H9 (cell line): ENCODE data around the gene SRGAP3. TPM values are rescaled to one million over a fixed set of nuclear protein-coding genes. Genes with fewer than 3 reads are reported as not detected.
"Not testable (repeated sequence)": the region's sequence is repeated elsewhere in the genome, so short reads cannot be mapped to it uniquely, and the experiment has no call there.

Experiments used
- DNase-seq: peaks from one replicate; pipeline ENCODE4 v3.0.0-alpha.2; 2017
- H2AFZ ChIP-seq: one replicate; pipeline ENCODE4 v1.6.1; 2013; ENCODE audit warnings: mild to moderate bottlenecking, low read length, control low read depth, moderate library complexity
- H2AK5ac ChIP-seq: 2 replicates; pipeline ENCODE4 v1.6.1; 2013; ENCODE audit warnings: low read length, control low read depth, mixed read lengths; ENCODE audit not compliant: insufficient read length
- H2BK120ac ChIP-seq: one replicate; pipeline ENCODE4 v1.6.1; 2013; ENCODE audit warnings: low read depth, mild to moderate bottlenecking, low read length, control low read depth, inconsistent platforms; ENCODE audit not compliant: poor library complexity, severe bottlenecking
- H2BK12ac ChIP-seq: 2 replicates; pipeline ENCODE4 v1.6.1; 2013; ENCODE audit warnings: low read length, control low read depth, mixed read lengths, low read depth; ENCODE audit not compliant: insufficient read length
- H2BK15ac ChIP-seq: 2 replicates; pipeline ENCODE4 v1.6.1; 2013; ENCODE audit warnings: low read depth, low read length, control low read depth
- H2BK20ac ChIP-seq: one replicate; pipeline ENCODE4 v1.6.1; 2013; ENCODE audit warnings: low read depth, mild to moderate bottlenecking, low read length, control low read depth, inconsistent platforms; ENCODE audit not compliant: poor library complexity, severe bottlenecking
- H2BK5ac ChIP-seq: 2 replicates; pipeline ENCODE4 v1.6.1; 2013; ENCODE audit warnings: low read length, control low read depth, mixed read lengths; ENCODE audit not compliant: insufficient read length
- H3K14ac ChIP-seq: 2 replicates; pipeline ENCODE4 v1.6.1; 2013; ENCODE audit warnings: low read length, control low read depth; ENCODE audit not compliant: insufficient read depth
- H3K18ac ChIP-seq: 2 replicates; pipeline ENCODE4 v1.6.1; 2013; ENCODE audit warnings: low read depth, mild to moderate bottlenecking, mixed read lengths, low read length, control low read depth; ENCODE audit not compliant: insufficient read length
- H3K23ac ChIP-seq: 2 replicates; pipeline ENCODE4 v1.6.1; 2013; ENCODE audit warnings: low read length, control low read depth, mixed read lengths, low read depth; ENCODE audit not compliant: insufficient read length
- H3K23me2 ChIP-seq: 2 replicates; pipeline ENCODE4 v1.6.1; 2013; ENCODE audit warnings: low read depth, mild to moderate bottlenecking, mixed read lengths, low read length, control low read depth; ENCODE audit not compliant: insufficient read length, poor library complexity, severe bottlenecking
- H3K27ac ChIP-seq: 2 replicates; pipeline ENCODE4 v1.5.1; 2013; ENCODE audit warnings: low read length, control low read depth, mixed read lengths, low read depth; ENCODE audit not compliant: insufficient read length
- H3K27me3 ChIP-seq: 2 replicates; pipeline ENCODE4 v1.6.1; 2013; ENCODE audit warnings: low read length, control low read depth, inconsistent platforms; ENCODE audit not compliant: insufficient read depth
- H3K4ac ChIP-seq: 2 replicates; pipeline ENCODE4 v1.6.1; 2013; ENCODE audit warnings: low read depth, mild to moderate bottlenecking, control low read depth, inconsistent platforms, low read length, moderate library complexity
- H3K4me1 ChIP-seq: 2 replicates; pipeline ENCODE4 v1.6.1; 2013; ENCODE audit warnings: low read length, control low read depth, inconsistent platforms; ENCODE audit not compliant: insufficient read depth
- H3K4me2 ChIP-seq: 2 replicates; pipeline ENCODE4 v1.6.1; 2013; ENCODE audit warnings: low read length, control low read depth, mixed read lengths; ENCODE audit not compliant: insufficient read length, insufficient read depth
- H3K56ac ChIP-seq: 2 replicates; pipeline ENCODE4 v1.6.1; 2013; ENCODE audit warnings: low read depth, mild to moderate bottlenecking, mixed read lengths, low read length, control low read depth; ENCODE audit not compliant: insufficient read length
- H3K79me1 ChIP-seq: 2 replicates; pipeline ENCODE4 v1.6.1; 2013; ENCODE audit warnings: low read depth, mild to moderate bottlenecking, moderate library complexity, low read length, control low read depth, inconsistent platforms; ENCODE audit not compliant: insufficient read depth, poor library complexity, severe bottlenecking
- H3K79me2 ChIP-seq: 2 replicates; pipeline ENCODE4 v1.6.1; 2013; ENCODE audit warnings: low read length, control low read depth, inconsistent platforms; ENCODE audit not compliant: insufficient read depth
- H3K9ac ChIP-seq: 2 replicates; pipeline ENCODE4 v1.6.1; 2013; ENCODE audit warnings: low read length, control low read depth, mixed read lengths; ENCODE audit not compliant: insufficient read length; ENCODE audit errors: extremely low read depth
- H3K9me3 ChIP-seq: one replicate; pipeline ENCODE4 v1.6.1; 2013; ENCODE audit warnings: low read depth, low read length, inconsistent platforms; ENCODE audit not compliant: control insufficient read depth
- H3T11ph ChIP-seq: one replicate; pipeline ENCODE4 v1.6.1; 2013; ENCODE audit warnings: mild to moderate bottlenecking, low read length, control low read depth, inconsistent platforms
- H4K20me1 ChIP-seq: one replicate; pipeline ENCODE4 v1.6.1; 2013; ENCODE audit not compliant: control insufficient read depth, insufficient read length, insufficient read depth
- H4K5ac ChIP-seq: 2 replicates; pipeline ENCODE4 v1.6.1; 2013; ENCODE audit warnings: low read depth, mild to moderate bottlenecking, mixed read lengths, low read length, control low read depth; ENCODE audit not compliant: insufficient read length
- H4K8ac ChIP-seq: replicated peaks from 2 replicates; pipeline ENCODE4 v1.6.1; 2013; ENCODE audit warnings: low read length, control low read depth, mixed read lengths, low read depth; ENCODE audit not compliant: insufficient read length
- H4K91ac ChIP-seq: 2 replicates; pipeline ENCODE4 v1.6.1; 2013; ENCODE audit warnings: low read depth, mild to moderate bottlenecking, moderate library complexity, mixed read lengths, low read length, control low read depth; ENCODE audit not compliant: insufficient read length
- H3K27ac Mint-ChIP-seq, 3 experiments: 2 replicates in 2 of 3; 3 replicates in 1 of 3; pipeline ENCODE4 v1.8.0; 2020 to 2021; ENCODE audit warnings: mixed read lengths in 3 of 3, mild to moderate bottlenecking in 1 of 3, moderate library complexity in 1 of 3
- H3K27me3 Mint-ChIP-seq: 2 replicates; pipeline ENCODE4 v1.8.0; 2021; ENCODE audit warnings: low read depth, mild to moderate bottlenecking, moderate library complexity, mixed read lengths
- H3K36me3 Mint-ChIP-seq, 3 experiments: 2 replicates in 2 of 3; 3 replicates in 1 of 3; pipeline ENCODE4 v1.8.0; 2020 to 2021; ENCODE audit warnings: low read depth in 3 of 3, mixed read lengths in 3 of 3; ENCODE audit not compliant: insufficient read depth in 1 of 3
- H3K4me1 Mint-ChIP-seq, 2 experiments: 2 replicates each; pipeline ENCODE4 v1.8.0; 2020; ENCODE audit warnings: mixed read lengths in 2 of 2
- H3K4me3 Mint-ChIP-seq, 2 experiments: 2 replicates in 1 of 2; 3 replicates in 1 of 2; pipeline ENCODE4 v1.8.0; 2020 to 2021; ENCODE audit warnings: mild to moderate bottlenecking in 2 of 2, mixed read lengths in 2 of 2, moderate library complexity in 1 of 2
- H3K9me3 Mint-ChIP-seq, 2 experiments: 2 replicates in 1 of 2; 3 replicates in 1 of 2; pipeline ENCODE4 v1.8.0; 2020; ENCODE audit warnings: mild to moderate bottlenecking in 2 of 2, mixed read lengths in 2 of 2, moderate library complexity in 1 of 2
- CTCF ChIP-seq: fragments of 200-600 bp; sonication (generic); conservative IDR thresholded peaks from 3 replicates; pipeline ENCODE4 v1.8.0; 2021; ENCODE audit warnings: antibody characterized with exemption, mild to moderate bottlenecking
- WGBS: extraction: QIAGEN DNeasy Blood & Tissue Kit; methylation state at CpG from one replicate; pipeline ENCODE4 v1.1.7; 2013; ENCODE audit warnings: missing lambda C conversion rate, low lambda C conversion rate, mixed read lengths; ENCODE audit not compliant: insufficient read length; ENCODE audit errors: extremely low coverage; 5-methylcytosine and 5-hydroxymethylcytosine counted together
- total RNA-seq: library from RNA; stranded (reverse); gene quantifications from 2 replicates; pipeline ENCODE4 v1.2.1, GENCODE V29; 2021

Gene SRGAP3
- total RNA-seq, 1 experiment from 2014 or later, result 3.4 TPM

DNA sequence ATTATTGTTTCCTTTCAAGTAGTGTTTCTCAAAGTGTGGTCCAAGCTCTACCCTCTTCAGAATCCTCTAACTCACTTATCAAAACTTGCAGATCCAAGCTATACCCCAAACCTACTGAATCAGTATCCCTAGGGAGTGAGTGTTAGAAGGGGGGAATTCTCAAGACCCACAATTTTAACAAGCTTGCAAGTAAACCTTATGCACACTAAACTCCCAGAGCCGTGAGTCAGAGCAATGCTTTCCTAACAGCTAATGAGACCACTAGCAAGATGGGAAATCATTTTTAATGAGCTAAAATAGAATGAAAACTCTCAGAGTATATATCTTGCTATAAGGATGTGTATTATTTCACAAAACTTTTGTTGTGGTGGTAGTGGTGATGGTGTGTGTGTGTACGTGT lies 41.1 kb upstream of the SRGAP3 start:
- H3K4ac ChIP-seq, result no peak overlapping the region
- no peak overlapping the region for H4K91ac ChIP-seq
- Mint-ChIP-seq H3K9me3 (peaks cover 2 to 11% of the 10 kb centered on the region in 2 experiments; a peak in 2 of 5 replicates), H3K27me3 (peaks cover 7% of the 10 kb centered on the region), H3K4me1 (peaks cover 7 to 14% of the 10 kb centered on the region in 2 experiments), H3K4me3 (no peak overlapping the region), H3K36me3 (peaks cover 0 to 4% (median 0%) of the 10 kb centered on the region in 3 experiments; a peak in 2 of 7 replicates), H3K27ac (no peak overlapping the region)
- H4K5ac ChIP-seq, result no peak overlapping the region
- no peaks in the 10 kb centered on the region for H3K79me1 ChIP-seq
- no peaks in the 10 kb centered on the region for H3K9me3 ChIP-seq
- no CpG with 5 or more reads among the region's 2 CpGs for WGBS
- H2BK15ac ChIP-seq, result no peak overlapping the region
- H4K8ac ChIP-seq, result no peak overlapping the region
- H3K79me2 ChIP-seq, result no peaks in the 10 kb centered on the region; the same call in 1 of the 2 replicates
- H3T11ph ChIP-seq, result no peak overlapping the region
- H3K23me2 ChIP-seq, result no peaks in the 10 kb centered on the region
- no peak for DNase-seq
- no peaks in the 10 kb centered on the region for H3K27me3 ChIP-seq
- no peak overlapping the region for H2AFZ ChIP-seq
- no peaks in the 10 kb centered on the region for H3K4me1 ChIP-seq
- H3K23ac ChIP-seq, result no peak overlapping the region
- H2BK12ac ChIP-seq, result no peak overlapping the region
- H3K4me2 ChIP-seq, result no peak overlapping the region
- no peak overlapping the region for H3K27ac ChIP-seq
- TF ChIP-seq CTCF, result no peak
- H3K18ac ChIP-seq, result no peak overlapping the region
- no peak overlapping the region for H3K14ac ChIP-seq
- no peak overlapping the region for H2BK120ac ChIP-seq
- no peak overlapping the region for H2AK5ac ChIP-seq
- no peaks in the 10 kb centered on the region for H4K20me1 ChIP-seq
- H3K56ac ChIP-seq, result no peak overlapping the region
- no peak overlapping the region for H3K9ac ChIP-seq
- no peak overlapping the region for H2BK5ac ChIP-seq
- no peak overlapping the region for H2BK20ac ChIP-seq

GRCh38 chr3:9281533-9281932 lies 32.1 kb upstream of the SRGAP3 start:
- not testable (repeated sequence) for H2BK12ac ChIP-seq, H3K18ac ChIP-seq, H3K23ac ChIP-seq, H4K5ac ChIP-seq, H3K4me3 Mint-ChIP-seq, H3T11ph ChIP-seq, H4K91ac ChIP-seq, H3K79me2 ChIP-seq, H2BK120ac ChIP-seq, H2BK15ac ChIP-seq, H2BK5ac ChIP-seq, H3K4me2 ChIP-seq, H4K8ac ChIP-seq, H3K9me3 Mint-ChIP-seq, H3K4me1 ChIP-seq, H3K27ac ChIP-seq, DNase-seq, H3K14ac ChIP-seq, H3K23me2 ChIP-seq, H3K9ac ChIP-seq, H3K79me1 ChIP-seq, H3K9me3 ChIP-seq, H4K20me1 ChIP-seq, H3K36me3 Mint-ChIP-seq, H2BK20ac ChIP-seq, H3K27me3 Mint-ChIP-seq, H3K4ac ChIP-seq, H3K27ac Mint-ChIP-seq, H2AK5ac ChIP-seq, H3K56ac ChIP-seq, H2AFZ ChIP-seq, H3K27me3 ChIP-seq
- H3K4me1 Mint-ChIP-seq, result peaks cover 18% of the 10 kb centered on the region in 2 experiments
- no CpG with 5 or more reads among the region's 8 CpGs for WGBS
